ENCODE results near the gene ARRB1. TPM values are rescaled to one million over a fixed set of nuclear protein-coding genes. Genes with fewer than 3 reads are reported as not detected.

Gene ARRB1
- total RNA-seq, 1 donor from 2014 or later = 38.0 TPM

DNA sequence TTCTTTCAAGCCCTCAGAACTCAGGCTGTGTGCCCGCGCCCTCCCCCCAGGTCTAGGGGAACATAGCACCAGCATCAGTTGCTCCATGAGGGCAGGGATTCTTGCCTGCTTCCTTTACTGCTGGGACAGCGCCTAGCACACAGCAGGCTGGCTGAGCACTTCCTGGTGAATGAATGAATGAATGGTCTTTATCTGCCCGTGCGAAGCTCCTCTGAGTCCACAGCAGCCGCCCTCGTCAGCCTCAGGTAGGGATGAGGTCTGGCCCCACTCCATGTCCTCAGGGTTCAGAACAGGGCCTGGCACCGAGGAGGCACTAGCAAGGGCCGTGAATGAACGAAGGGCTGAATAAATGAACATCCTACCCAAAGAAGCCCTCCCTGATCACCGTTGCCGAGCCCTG is 27.3 kb downstream of the ARRB1 start:
- no peak for DNase-seq
- H3K4me1 Mint-ChIP-seq (ENCODE audit: low read depth, unreplicated experiment) = peaks cover 6% of the 10 kb centered on the region
- H3K9me3 Mint-ChIP-seq (ENCODE audit: unreplicated experiment) = peaks cover 2% of the 10 kb centered on the region
- peaks cover 2% of the 10 kb centered on the region for H3K27me3 Mint-ChIP-seq (ENCODE audit: unreplicated experiment)
- TF ChIP-seq, protein P1, sequence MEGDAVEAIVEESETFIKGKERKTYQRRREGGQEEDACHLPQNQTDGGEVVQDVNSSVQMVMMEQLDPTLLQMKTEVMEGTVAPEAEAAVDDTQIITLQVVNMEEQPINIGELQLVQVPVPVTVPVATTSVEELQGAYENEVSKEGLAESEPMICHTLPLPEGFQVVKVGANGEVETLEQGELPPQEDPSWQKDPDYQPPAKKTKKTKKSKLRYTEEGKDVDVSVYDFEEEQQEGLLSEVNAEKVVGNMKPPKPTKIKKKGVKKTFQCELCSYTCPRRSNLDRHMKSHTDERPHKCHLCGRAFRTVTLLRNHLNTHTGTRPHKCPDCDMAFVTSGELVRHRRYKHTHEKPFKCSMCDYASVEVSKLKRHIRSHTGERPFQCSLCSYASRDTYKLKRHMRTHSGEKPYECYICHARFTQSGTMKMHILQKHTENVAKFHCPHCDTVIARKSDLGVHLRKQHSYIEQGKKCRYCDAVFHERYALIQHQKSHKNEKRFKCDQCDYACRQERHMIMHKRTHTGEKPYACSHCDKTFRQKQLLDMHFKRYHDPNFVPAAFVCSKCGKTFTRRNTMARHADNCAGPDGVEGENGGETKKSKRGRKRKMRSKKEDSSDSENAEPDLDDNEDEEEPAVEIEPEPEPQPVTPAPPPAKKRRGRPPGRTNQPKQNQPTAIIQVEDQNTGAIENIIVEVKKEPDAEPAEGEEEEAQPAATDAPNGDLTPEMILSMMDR (IDR thresholded peaks at IDR 0.05; ENCODE audit: partially characterized antibody, unreplicated experiment) = no peak
- no peak overlapping the region for H3K4me3 Mint-ChIP-seq (ENCODE audit: unreplicated experiment)
- H3K36me3 Mint-ChIP-seq (ENCODE audit: unreplicated experiment) = no peaks in the 10 kb centered on the region
- no peak overlapping the region for H3K27ac Mint-ChIP-seq (ENCODE audit: unreplicated experiment)

DNA sequence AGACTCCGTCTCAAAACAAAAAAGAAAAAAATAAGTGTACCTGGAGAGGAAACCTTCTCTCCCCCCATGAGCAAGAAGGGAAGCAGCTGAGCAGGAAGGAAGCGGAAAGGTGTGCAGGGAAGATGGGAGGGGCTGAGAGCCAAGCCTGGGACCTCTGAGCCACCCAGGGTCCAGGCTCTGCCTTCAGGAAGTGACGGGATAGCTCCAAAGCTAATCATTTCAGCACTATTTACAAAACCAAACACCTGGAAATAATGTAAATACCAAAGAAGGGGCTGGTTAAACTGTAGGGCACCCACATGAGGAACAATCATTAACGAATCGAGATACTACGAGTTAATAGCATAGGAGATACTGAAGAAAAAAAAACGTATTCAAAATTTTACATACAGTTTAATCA is 27.9 kb downstream of the ARRB1 start:
- Mint-ChIP-seq H3K36me3 (ENCODE audit: unreplicated experiment) (no peaks in the 10 kb centered on the region), H3K27me3 (ENCODE audit: unreplicated experiment) (peaks cover 2% of the 10 kb centered on the region), H3K4me3 (ENCODE audit: unreplicated experiment) (no peak overlapping the region), H3K27ac (ENCODE audit: unreplicated experiment) (no peak overlapping the region), H3K9me3 (ENCODE audit: unreplicated experiment) (peaks cover 2% of the 10 kb centered on the region), H3K4me1 (ENCODE audit: low read depth, unreplicated experiment) (peaks cover 6% of the 10 kb centered on the region)
- TF ChIP-seq, protein P1 (IDR thresholded peaks at IDR 0.05; ENCODE audit: partially characterized antibody, unreplicated experiment) = no peak
- DNase-seq = no peak

DNA sequence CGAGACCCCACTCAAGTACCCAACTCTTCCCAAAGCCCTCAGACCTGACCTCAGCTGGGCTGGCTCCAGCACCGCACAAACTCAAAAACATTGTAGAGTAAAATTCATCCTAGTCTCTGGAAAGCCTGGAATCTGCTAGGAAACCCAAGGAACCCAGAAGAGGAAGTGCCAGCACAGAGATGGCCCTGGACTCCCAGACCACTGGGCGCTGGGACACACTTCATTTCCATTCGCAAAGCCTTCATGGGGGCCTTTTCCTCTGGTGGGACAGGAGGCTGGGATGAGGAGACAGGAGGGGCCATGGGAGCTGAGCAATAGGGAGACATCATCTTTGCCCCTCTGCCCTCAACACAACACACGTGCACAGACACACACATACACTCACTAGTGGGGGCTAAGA is 30.8 kb downstream of the ARRB1 start:
- TF ChIP-seq, protein P1 (IDR thresholded peaks at IDR 0.05; ENCODE audit: partially characterized antibody, unreplicated experiment) = no peak
- H3K36me3 Mint-ChIP-seq (ENCODE audit: unreplicated experiment) = no peaks in the 10 kb centered on the region
- no peak overlapping the region for H3K27ac Mint-ChIP-seq (ENCODE audit: unreplicated experiment)
- no peak for DNase-seq
- peaks cover 3% of the 10 kb centered on the region for H3K4me1 Mint-ChIP-seq (ENCODE audit: low read depth, unreplicated experiment)
- H3K4me3 Mint-ChIP-seq (ENCODE audit: unreplicated experiment) = no peak overlapping the region
- H3K9me3 Mint-ChIP-seq (ENCODE audit: unreplicated experiment) = no peaks in the 10 kb centered on the region
- H3K27me3 Mint-ChIP-seq (ENCODE audit: unreplicated experiment) = peaks cover 2% of the 10 kb centered on the region

DNA sequence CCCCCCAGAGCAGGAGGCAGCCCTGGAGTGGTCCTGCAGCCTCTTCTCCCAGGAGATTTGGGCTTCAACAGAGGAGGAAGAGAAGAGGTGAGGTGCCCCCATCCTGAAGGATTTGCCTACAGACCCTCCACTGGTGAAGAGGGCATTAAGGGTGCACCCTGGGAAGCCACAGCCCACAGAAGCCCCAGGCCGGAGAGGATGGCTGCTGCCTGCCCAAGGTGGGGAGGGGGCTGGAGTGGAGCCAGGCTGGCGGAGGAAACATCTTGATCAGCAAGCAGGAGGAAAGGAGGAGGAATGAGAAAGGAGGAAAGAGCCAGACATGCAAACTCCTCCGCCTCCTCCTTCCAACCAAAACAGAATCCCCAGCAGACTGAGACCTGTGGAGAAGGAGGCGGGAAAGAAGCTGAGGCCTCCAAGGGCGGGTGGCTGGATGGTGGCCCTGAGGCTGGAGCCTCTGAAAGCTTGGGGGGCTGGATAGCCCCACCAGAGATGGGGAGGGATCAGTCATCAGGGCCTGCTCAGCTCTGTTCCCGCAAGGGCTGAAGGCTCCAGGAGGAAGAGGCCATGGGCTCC is 31.3 kb downstream of the ARRB1 start:
- Mint-ChIP-seq H3K27ac (ENCODE audit: unreplicated experiment) (no peak overlapping the region), H3K9me3 (ENCODE audit: unreplicated experiment) (peaks cover 3% of the 10 kb centered on the region), H3K36me3 (ENCODE audit: unreplicated experiment) (no peaks in the 10 kb centered on the region)

More for the DNA sequence above, 31.3 kb downstream of the ARRB1 start:
- Mint-ChIP-seq H3K4me1 (ENCODE audit: low read depth, unreplicated experiment) (peaks cover 3% of the 10 kb centered on the region), H3K4me3 (ENCODE audit: unreplicated experiment) (no peak overlapping the region), H3K27me3 (ENCODE audit: unreplicated experiment) (peaks cover 2% of the 10 kb centered on the region)
- TF ChIP-seq, protein P1 (IDR thresholded peaks at IDR 0.05; ENCODE audit: partially characterized antibody, unreplicated experiment) = no peak
- no peak for DNase-seq

Data from glutamatergic neuron (in vitro differentiated cells).